Ovary (tissue), 9 donors: ENCODE measurements around the gene SCAF4. TPM values are rescaled to one million over a fixed set of nuclear protein-coding genes. Genes with fewer than 3 reads are reported as not detected.
"Not testable (repeated sequence)": the region's sequence is repeated elsewhere in the genome, so short reads cannot be mapped to it uniquely, and the experiment has no call there.

Source experiments
- DNase-seq, 5 donors: peaks; one replicate each; pipeline ENCODE4 v3.0.0-alpha.2; 2019 to 2020
- H3K27ac ChIP-seq, 2 donors: fragments of 200-600 bp; one replicate each; pipeline versions ENCODE4 v1.5.1 to v1.8.0; 2019 to 2022
- H3K27me3 ChIP-seq: fragments of 200-600 bp; one replicate; pipeline ENCODE4 v1.8.0; 2022
- H3K36me3 ChIP-seq: fragments of 200-600 bp; sonication (generic); one replicate; pipeline ENCODE4 v1.5.1; 2019
- H3K4me1 ChIP-seq: one replicate; pipeline ENCODE4 v1.8.1; 2013; ENCODE audit warnings: mild to moderate bottlenecking, moderate library complexity; ENCODE audit not compliant: insufficient read depth
- H3K4me3 ChIP-seq: fragments of 200-600 bp; sonication (generic); one replicate; pipeline ENCODE4 v1.5.1; 2017
- H3K9me3 ChIP-seq, 2 donors: fragments of 200-600 bp in 1 of 2; sonication (generic) in 1 of 2; one replicate each; pipeline versions ENCODE4 v1.5.1 to v1.8.1; 2013 to 2019; ENCODE audit warnings: mild to moderate bottlenecking in 1 of 2, moderate library complexity in 1 of 2
- EP300 ChIP-seq: sonication (generic); formaldehyde crosslinking; IDR thresholded peaks from one replicate; pipeline ENCODE4 v1.6.1; 2017; ENCODE audit warnings: antibody characterized with exemption
- POLR2A ChIP-seq: fragments of 450-650 bp; IDR thresholded peaks from one replicate; pipeline ENCODE4 v1.6.1; 2017; ENCODE audit warnings: antibody characterized with exemption, mild to moderate bottlenecking, moderate library complexity
- WGBS, 3 donors: extraction: QIAGEN DNeasy Blood & Tissue Kit in 1 of 3; methylation state at CpG; one replicate each; pipeline versions ENCODE4 v1.1.5 to v1.1.7; 2013 to 2017; 5-methylcytosine and 5-hydroxymethylcytosine counted together
- intact Hi-C, 4 donors: fragments of 100-400 bp; cut with DNase I; formaldehyde crosslinking; loops; one replicate each; pipeline versions ENCODE4 v1.11.0 to v1.15.1; 2022 to 2023
- polyA plus RNA-seq, 2 donors: library from polyadenylated mRNA; stranded (reverse); fragments of 200-250 nt in 1 of 2; fragments of 350-450 nt in 1 of 2; fragmentation: Illumina TruSeq in 1 of 2; extraction: RNeasy Lipid Tissue Mini Kit (QIAGEN cat#74804) in 1 of 2; gene quantifications; one replicate each; pipeline ENCODE4 v1.2.3, GENCODE V29; 2013 to 2014
- total RNA-seq, 7 donors: library from RNA; depleted of rRNA in 2 of 7; stranded (reverse); fragments of >200 nt in 2 of 7; fragmentation: NEBNext Ultra II Directional in 3 of 7; extraction: Animal tissue kit (Norgen Biotek cat#: 25700) in 3 of 7; gene quantifications; one replicate each; pipeline versions ENCODE4 v1.1.0 to v1.2.4, GENCODE V29; 2016 to 2023
- TF ChIP-seq, protein P1 (sequence below), 3 donors: fragments of 450-650 bp in 2 of 3; fragments of 200-600 bp in 1 of 3; IDR thresholded peaks; one replicate each; pipeline versions ENCODE4 v1.5.1 to v1.8.0; 2016 to 2022; ENCODE audit warnings: antibody characterized with exemption in 3 of 3, mild to moderate bottlenecking in 1 of 3
- donor health status: DM: no; HTN: no; CAD: no; lungs with moderate emphysema.
- donor health status: DM: no; HTN: no; CAD: no.
- donor health status: Bipolar disorder and iron deficiency.
- donor health status: DM: yes; HTN: yes; CAD: no.
- donor health status: DM: no; HTN: no; CAD: no.
- donor health status: DM: yes; HTN: yes; CAD: no.

The SCAF4 gene
- total and polyA plus RNA-seq, 9 donors: 12.2 to 41.7 (median 28.4) TPM

- Histone ChIP-seq H3K4me3 (no peak overlapping the region), H3K9me3 (no peaks in the 10 kb centered on the region), H3K27me3 (no peaks in the 10 kb centered on the region), H3K36me3 (no peaks in the 10 kb centered on the region), H3K4me1 (peaks cover 9% of the 10 kb centered on the region), H3K27ac (peak overlapping the region in 1 of 2 donors; percentile 75)
- TF ChIP-seq EP300 (no peak), POLR2A (no peak)
- TF ChIP-seq, protein P1, sequence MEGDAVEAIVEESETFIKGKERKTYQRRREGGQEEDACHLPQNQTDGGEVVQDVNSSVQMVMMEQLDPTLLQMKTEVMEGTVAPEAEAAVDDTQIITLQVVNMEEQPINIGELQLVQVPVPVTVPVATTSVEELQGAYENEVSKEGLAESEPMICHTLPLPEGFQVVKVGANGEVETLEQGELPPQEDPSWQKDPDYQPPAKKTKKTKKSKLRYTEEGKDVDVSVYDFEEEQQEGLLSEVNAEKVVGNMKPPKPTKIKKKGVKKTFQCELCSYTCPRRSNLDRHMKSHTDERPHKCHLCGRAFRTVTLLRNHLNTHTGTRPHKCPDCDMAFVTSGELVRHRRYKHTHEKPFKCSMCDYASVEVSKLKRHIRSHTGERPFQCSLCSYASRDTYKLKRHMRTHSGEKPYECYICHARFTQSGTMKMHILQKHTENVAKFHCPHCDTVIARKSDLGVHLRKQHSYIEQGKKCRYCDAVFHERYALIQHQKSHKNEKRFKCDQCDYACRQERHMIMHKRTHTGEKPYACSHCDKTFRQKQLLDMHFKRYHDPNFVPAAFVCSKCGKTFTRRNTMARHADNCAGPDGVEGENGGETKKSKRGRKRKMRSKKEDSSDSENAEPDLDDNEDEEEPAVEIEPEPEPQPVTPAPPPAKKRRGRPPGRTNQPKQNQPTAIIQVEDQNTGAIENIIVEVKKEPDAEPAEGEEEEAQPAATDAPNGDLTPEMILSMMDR (IDR thresholded peaks at IDR 0.05): no peak
- intact Hi-C loops: loop anchor here in 2 of 4 donors (5.0 to 10.0 kb wide), 2 partner anchors 63 to 66 kb away; partner anchors contain the start of gene SCAF4 (in 2 of the 2)
- 75 to 83% (median 82%) methylated on average over 2 of the region's 2 CpGs for WGBS, 3 donors
- DNase-seq: no peak
These were observed 63.0 kb downstream of the SCAF4 start for GRCh38 chr21:31668651-31669491.

DNA sequence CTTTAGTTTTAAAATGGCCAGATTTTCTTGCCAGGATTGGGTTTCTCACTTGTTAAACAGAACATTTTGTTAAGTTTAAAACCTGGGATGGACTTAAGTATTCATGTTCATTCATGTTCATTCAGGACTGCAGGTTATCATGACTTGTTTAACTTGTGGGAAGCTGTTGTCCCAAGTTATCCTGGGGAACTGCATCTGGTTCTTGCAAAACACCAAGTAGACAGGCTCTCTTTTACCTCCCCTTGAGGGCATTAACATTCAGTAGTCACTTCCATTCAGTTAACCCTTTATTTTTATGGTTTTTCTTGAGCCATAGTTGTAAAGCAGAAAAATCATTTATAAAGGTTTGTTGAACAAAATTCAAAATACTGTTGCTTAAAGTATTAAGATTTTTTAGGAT lies 64.3 kb downstream of the SCAF4 start:
- Histone ChIP-seq H3K36me3 (no peaks in the 10 kb centered on the region), H3K4me1 (peaks cover 15% of the 10 kb centered on the region), H3K27me3 (no peaks in the 10 kb centered on the region), H3K27ac (no peak overlapping the region), H3K9me3 (no peaks in the 10 kb centered on the region), H3K4me3 (no peak overlapping the region)
- DNase-seq: no peak
- intact Hi-C loops: loop anchor here in 2 of 4 donors (5.0 to 10.0 kb wide), 2 partner anchors 65 to 67 kb away; partner anchors contain the start of gene SCAF4 (in 2 of the 2)
- TF ChIP-seq EP300: no peak
- TF ChIP-seq POLR2A: no peak
- TF ChIP-seq, protein P1 (IDR thresholded peaks at IDR 0.05): no peak

DNA sequence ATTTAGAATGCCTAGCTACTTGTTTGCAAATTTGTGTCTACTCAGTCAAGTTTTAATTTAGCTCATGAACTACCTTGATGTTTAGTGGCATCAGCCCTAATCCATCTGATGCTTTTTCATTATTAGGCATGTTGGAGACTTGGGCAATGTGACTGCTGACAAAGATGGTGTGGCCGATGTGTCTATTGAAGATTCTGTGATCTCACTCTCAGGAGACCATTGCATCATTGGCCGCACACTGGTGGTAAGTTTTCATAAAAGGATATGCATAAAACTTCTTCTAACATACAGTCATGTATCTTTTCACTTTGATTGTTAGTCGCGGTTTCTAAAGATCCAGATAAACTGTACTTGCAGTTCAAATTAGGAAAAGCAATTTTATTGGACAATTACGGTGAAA lies 64.8 kb downstream of the SCAF4 start:
- H3K4me1 ChIP-seq: peaks cover 15% of the 10 kb centered on the region
- no peak overlapping the region for H3K4me3 ChIP-seq
- no peaks in the 10 kb centered on the region for H3K9me3 ChIP-seq
- no peaks in the 10 kb centered on the region for H3K27me3 ChIP-seq
- TF ChIP-seq, protein P1 (IDR thresholded peaks at IDR 0.05): no peak
- TF ChIP-seq POLR2A (no peak), EP300 (no peak)
- 74 to 78% (median 75%) methylated on average over 5 of the region's 5 CpGs for WGBS, 3 donors
- DNase-seq: no peak
- intact Hi-C loops: loop anchor here in 2 of 4 donors (5.0 to 10.0 kb wide), 2 partner anchors 65 to 68 kb away; partner anchors contain the start of gene SCAF4 (in 2 of the 2)
- H3K36me3 ChIP-seq: no peaks in the 10 kb centered on the region
- H3K27ac ChIP-seq: no peak overlapping the region

- Histone ChIP-seq H3K27ac (no peak overlapping the region), H3K36me3 (no peaks in the 10 kb centered on the region), H3K9me3 (no peaks in the 10 kb centered on the region), H3K27me3 (no peaks in the 10 kb centered on the region), H3K4me1 (peaks cover 18% of the 10 kb centered on the region), H3K4me3 (no peak overlapping the region)
- no peak for DNase-seq
- WGBS, 3 donors: 63 to 74% (median 66%) methylated on average over 5 of the region's 5 CpGs
- intact Hi-C loops: loop anchor here in 2 of 4 donors (5.0 to 10.0 kb wide), 2 partner anchors 66 to 68 kb away; partner anchors contain the start of gene SCAF4 (in 2 of the 2)
- TF ChIP-seq POLR2A (no peak), EP300 (no peak)
- TF ChIP-seq, protein P1 (IDR thresholded peaks at IDR 0.05): no peak
These were observed 65.4 kb downstream of the SCAF4 start for GRCh38 chr21:31666445-31667010.

DNA sequence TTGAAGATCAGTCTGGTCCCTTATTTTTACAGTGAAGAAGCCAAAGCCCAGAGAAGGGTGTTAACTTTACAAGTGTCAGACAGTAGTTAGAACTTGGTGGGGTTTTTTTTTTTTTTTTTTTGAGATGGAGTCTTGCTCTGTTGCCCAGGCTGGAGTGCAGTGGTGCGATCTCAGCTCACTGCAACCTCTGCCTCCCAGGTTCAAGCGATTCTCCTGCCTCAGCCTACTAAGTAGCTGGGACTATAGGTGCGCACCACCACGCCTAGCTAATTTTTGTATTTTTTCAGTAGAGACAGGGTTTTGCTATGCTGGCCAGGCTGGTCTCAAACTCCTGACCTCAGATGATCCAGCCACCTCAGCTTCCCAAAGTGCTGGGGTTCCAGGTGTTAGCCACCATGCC lies 66.0 kb downstream of the SCAF4 start:
- not testable (repeated sequence) for DNase-seq, H3K36me3 ChIP-seq, H3K27me3 ChIP-seq, H3K9me3 ChIP-seq, H3K27ac ChIP-seq, H3K4me3 ChIP-seq
- intact Hi-C loops: loop anchor here in 2 of 4 donors (5.0 to 10.0 kb wide), 2 partner anchors 66 to 69 kb away; partner anchors contain the start of gene SCAF4 (in 2 of the 2)
- 82 to 93% (median 90%) methylated on average over 4 of the region's 4 CpGs for WGBS, 3 donors
- H3K4me1 ChIP-seq: peaks cover 20% of the 10 kb centered on the region
